HepG2 (cell line): ENCODE results near the gene MYH7B. TPM values are rescaled to one million over a fixed set of nuclear protein-coding genes. Genes with fewer than 3 reads are reported as not detected.
A peak's percentile ranks its signal among the peaks of the same experiment; 100 is the strongest.

Source experiments
- ATAC-seq: fragments of 200-7000 bp; cut with Tn5 transposase; 3 replicates; pipeline ENCODE4 v1.9.1; 2020; ENCODE audit warnings: mild to moderate bottlenecking, moderate library complexity
- BruUV-seq: library from RNA; stranded (reverse); fragments of 400-500 nt; replicated peaks from 2 replicates; lab custom pipeline; 2021; lab: Mats Ljungman, UMichigan
- CTCF ChIA-PET: fragments of 300-600 bp; formaldehyde crosslinking; extraction: SDS; loops from one replicate; lab custom pipeline; 2021; ENCODE audit warnings: low total read pairs, inconsistent platforms, low intra/inter-chr PET ratio; lab: Yijun Ruan, JAX
- POLR2A ChIA-PET: fragments of 350-600 bp; sonication (Branson Sonifier 250); formaldehyde crosslinking; loops from one replicate; lab custom pipeline; 2020; ENCODE audit warnings: antibody characterized with exemption, inconsistent platforms; lab: Yijun Ruan, JAX
- DNase-seq: peaks from one replicate; pipeline ENCODE4 v3.0.0-alpha.2; 2015; ENCODE audit warnings: low spot score
- FAIRE-seq: peaks from 3 replicates; lab custom pipeline; 2011; peaks lifted over from hg19 to GRCh38; lab: Jason Lieb, UNC
- H2AFZ ChIP-seq: one replicate; pipeline ENCODE4 v1.6.1; 2011; ENCODE audit warnings: low read length, inconsistent platforms
- H3K27ac ChIP-seq: fragments of 300-600 bp; 3 replicates; pipeline ENCODE4 v1.8.0; 2011; ENCODE audit warnings: mixed run types, mild to moderate bottlenecking, mixed read lengths, low read length, inconsistent platforms; ENCODE audit not compliant: insufficient read depth; ENCODE audit errors: extremely low read length
- H3K27me3 ChIP-seq, 2 experiments: fragments of 200-600 bp in 1 of 2; 2 replicates in 1 of 2; 3 replicates in 1 of 2; pipeline versions ENCODE4 v1.6.0 to v1.8.0; 2011; ENCODE audit warnings: low read length in 2 of 2, mild to moderate bottlenecking in 2 of 2, moderate library complexity in 2 of 2, inconsistent platforms in 1 of 2; ENCODE audit not compliant: insufficient read depth in 2 of 2, control insufficient read depth in 1 of 2
- H3K36me3 ChIP-seq, 2 experiments: fragments of 200-600 bp in 1 of 2; replicated peaks in 1 of 2; 2 replicates in 1 of 2; 3 replicates in 1 of 2; pipeline versions ENCODE4 v1.5.1 to v1.8.0; 2011; ENCODE audit warnings: low read length in 2 of 2, inconsistent platforms in 1 of 2; ENCODE audit not compliant: insufficient read depth in 2 of 2, control insufficient read depth in 1 of 2
- H3K4me1 ChIP-seq: 2 replicates; pipeline ENCODE4 v1.5.1; 2012; ENCODE audit warnings: low read length, inconsistent platforms; ENCODE audit not compliant: insufficient read depth
- H3K4me2 ChIP-seq: 2 replicates; pipeline ENCODE4 v1.6.0; 2011; ENCODE audit warnings: low read depth, low read length, inconsistent platforms
- H3K4me3 ChIP-seq, 3 experiments: fragments of 200-600 bp in 1 of 3; sonication (generic), shearing (Covaris generic) in 1 of 3; replicated peaks in 1 of 3; 2 replicates each; pipeline ENCODE4 v1.5.1; 2011 to 2016; ENCODE audit warnings: low read length in 3 of 3, inconsistent platforms in 2 of 3, low read depth in 2 of 3, mild to moderate bottlenecking in 2 of 3, control low read depth in 1 of 3, mixed read lengths in 1 of 3; ENCODE audit not compliant: insufficient read depth in 1 of 3
- H3K79me2 ChIP-seq: one replicate; pipeline ENCODE4 v1.6.1; 2011; ENCODE audit warnings: low read length, inconsistent platforms; ENCODE audit not compliant: insufficient read depth
- H3K9ac ChIP-seq: 2 replicates; pipeline ENCODE4 v1.6.0; 2011; ENCODE audit warnings: mild to moderate bottlenecking, low read depth, low read length, inconsistent platforms; ENCODE audit not compliant: insufficient read depth
- H3K9me3 ChIP-seq: 2 replicates; pipeline ENCODE4 v1.5.1; 2012; ENCODE audit warnings: mild to moderate bottlenecking, low read length
- H4K20me1 ChIP-seq: 2 replicates; pipeline ENCODE4 v1.6.0; 2011; ENCODE audit warnings: inconsistent platforms, mild to moderate bottlenecking, low read length, moderate library complexity; ENCODE audit not compliant: insufficient read depth
- DPF2 ChIP-seq: sonication (generic); formaldehyde crosslinking; IDR thresholded peaks from 2 replicates; pipeline ENCODE4 v1.4.0; 2020; ENCODE audit warnings: mild to moderate bottlenecking, low read depth, missing genetic modification reagents, borderline replicate concordance
- HNRNPL ChIP-seq: fragments of 200-400 bp; formaldehyde crosslinking; IDR thresholded peaks from 2 replicates; pipeline ENCODE4 v1.6.1; 2017; ENCODE audit warnings: mild to moderate bottlenecking, low read depth, low read length
- HNRNPLL ChIP-seq: fragments of 200-400 bp; formaldehyde crosslinking; IDR thresholded peaks from 2 replicates; pipeline ENCODE4 v1.6.1; 2017; ENCODE audit warnings: mild to moderate bottlenecking, low read depth, low read length; ENCODE audit not compliant: poor library complexity, severe bottlenecking
- HOXA3 ChIP-seq: sonication (generic); formaldehyde crosslinking; IDR thresholded peaks from 2 replicates; pipeline ENCODE4 v1.5.0; 2020; ENCODE audit warnings: missing genetic modification reagents
- ONECUT2 ChIP-seq: sonication (generic); formaldehyde crosslinking; IDR thresholded peaks from 2 replicates; pipeline ENCODE4 v1.4.0; 2020; ENCODE audit warnings: missing genetic modification reagents
- PCBP1 ChIP-seq: fragments of 200-400 bp; formaldehyde crosslinking; IDR thresholded peaks from 2 replicates; pipeline ENCODE4 v1.6.1; 2017; ENCODE audit warnings: mild to moderate bottlenecking, low read depth, low read length, borderline replicate concordance
- TSC22D2 ChIP-seq: sonication (generic); formaldehyde crosslinking; IDR thresholded peaks from 2 replicates; pipeline ENCODE4 v1.5.1; 2020; ENCODE audit warnings: missing genetic modification reagents, mild to moderate bottlenecking, borderline replicate concordance
- ZBTB38 ChIP-seq: sonication (generic); formaldehyde crosslinking; IDR thresholded peaks from 2 replicates; pipeline ENCODE4 v1.5.1; 2020; ENCODE audit warnings: mild to moderate bottlenecking, missing genetic modification reagents
- ZFP36L2 ChIP-seq: sonication (generic); formaldehyde crosslinking; IDR thresholded peaks from 2 replicates; pipeline ENCODE4 v1.4.0; 2020; ENCODE audit warnings: missing genetic modification reagents
- ZNF296 ChIP-seq: sonication (generic); formaldehyde crosslinking; conservative IDR thresholded peaks from 2 replicates; pipeline ENCODE4 v1.5.0; 2020; ENCODE audit warnings: mild to moderate bottlenecking, missing genetic modification reagents
- ZNF746 ChIP-seq: sonication (generic); formaldehyde crosslinking; IDR thresholded peaks from 2 replicates; pipeline ENCODE4 v1.8.0; 2022; ENCODE audit warnings: mild to moderate bottlenecking, missing genetic modification reagents
- ZNF773 ChIP-seq: sonication (generic); formaldehyde crosslinking; IDR thresholded peaks from 2 replicates; pipeline ENCODE4 v1.4.0; 2020; ENCODE audit warnings: missing genetic modification reagents, borderline replicate concordance
- ZNF879 ChIP-seq: sonication (generic); formaldehyde crosslinking; IDR thresholded peaks from 2 replicates; pipeline ENCODE4 v1.8.1; 2023; ENCODE audit warnings: missing genetic modification reagents
- WGBS: methylation state at CpG from one replicate; pipeline ENCODE4 v1.1.6; 2017; ENCODE audit warnings: low lambda C conversion rate; 5-methylcytosine and 5-hydroxymethylcytosine counted together
- in situ Hi-C: cut with HindIII; loops from 2 replicates; pipeline ENCODE4 v1.10.0; 2017; ENCODE audit warnings: low pct_unique_long_range_greater_than_20kb; ENCODE audit not compliant: extremely low pct_ligation_motif_present
- intact Hi-C: fragments of 100-400 bp; cut with micrococcal nuclease; formaldehyde crosslinking; loops from one replicate; pipeline ENCODE4 v1.10.0; 2022; ENCODE audit not compliant: unreplicated experiment
- polyA plus RNA-seq, 8 experiments: library from polyadenylated mRNA; depleted of rRNA in 3 of 8; stranded (reverse) in 7 of 8; unstranded in 1 of 8; fragments of >200 nt; fragmentation: Illumina TruSeq in 4 of 8; extraction: Trizol in 4 of 8; gene quantifications; 2 replicates each; pipeline versions ENCODE4 v1.2.1 to v1.2.3, GENCODE V29; 2011 to 2016; ENCODE audit warnings: low read depth in 4 of 8, missing spikeins in 1 of 8, mixed read lengths in 1 of 8; ENCODE audit not compliant: insufficient read depth in 1 of 8
- total RNA-seq, 5 experiments: library from RNA; depleted of rRNA; stranded (reverse); fragments of >200 nt; fragmentation: Illumina TruSeq; extraction: Trizol; gene quantifications; 2 replicates each; pipeline ENCODE4 v1.2.3, GENCODE V29; 2016; ENCODE audit warnings: low read depth in 1 of 5
- TF ChIP-seq, protein P1 (sequence below): sonication (generic); formaldehyde crosslinking; conservative IDR thresholded peaks from 2 replicates; pipeline ENCODE4 v1.4.0; 2020; ENCODE audit warnings: missing genetic modification reagents
- TF ChIP-seq, protein P2 (sequence below): sonication (generic); formaldehyde crosslinking; IDR thresholded peaks from 2 replicates; pipeline ENCODE4 v1.4.0; 2020; ENCODE audit warnings: missing genetic modification reagents
- TF ChIP-seq, protein P3 (sequence below): sonication (generic); formaldehyde crosslinking; IDR thresholded peaks from 2 replicates; pipeline ENCODE4 v1.4.0; 2020; ENCODE audit warnings: mild to moderate bottlenecking, low read depth, missing genetic modification reagents
- TF ChIP-seq, protein P4 (sequence below): sonication (generic); formaldehyde crosslinking; conservative IDR thresholded peaks from 2 replicates; pipeline ENCODE4 v1.8.0; 2022; ENCODE audit warnings: mild to moderate bottlenecking, moderate library complexity, missing genetic modification reagents
- TF ChIP-seq, protein P5 (sequence below): sonication (generic); formaldehyde crosslinking; IDR thresholded peaks from 2 replicates; pipeline ENCODE4 v1.5.0; 2020; ENCODE audit warnings: missing genetic modification reagents

The MYH7B gene
- total and polyA plus RNA-seq, 2 of the 13 experiments (the other 11 are each of a cell fraction or from before 2014, with no cell fraction given) = 0.05 to 0.20 TPM

DNA sequence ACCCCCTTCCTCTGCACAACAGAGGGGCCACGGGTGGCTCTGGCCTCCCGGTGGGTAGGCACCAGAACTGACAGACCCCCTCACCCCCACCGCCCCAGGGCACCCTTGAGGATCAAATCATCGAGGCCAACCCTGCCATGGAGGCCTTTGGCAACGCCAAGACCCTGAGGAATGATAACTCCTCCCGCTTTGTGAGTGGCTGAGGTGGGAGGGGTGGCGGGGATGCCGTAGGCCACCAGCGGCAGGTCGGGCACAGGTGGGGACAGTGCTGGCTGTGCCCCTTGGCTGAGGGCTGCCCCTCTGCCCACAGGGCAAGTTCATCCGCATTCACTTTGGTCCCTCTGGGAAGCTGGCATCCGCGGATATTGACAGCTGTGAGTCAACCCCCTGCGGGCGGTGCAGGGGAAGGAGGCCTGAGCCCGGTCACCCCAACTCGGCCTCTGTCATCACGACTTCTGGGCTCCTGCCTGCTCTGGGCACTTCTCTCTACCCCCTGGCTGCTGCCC lies 29.1 kb downstream of the MYH7B start:
- Histone ChIP-seq H4K20me1 (no peaks in the 10 kb centered on the region), H3K4me1 (peaks cover 20% of the 10 kb centered on the region), H3K9me3 (no peaks in the 10 kb centered on the region), H3K27me3 (peaks cover 28 to 43% of the 10 kb centered on the region in 2 experiments), H3K9ac (no peak overlapping the region), H3K4me3 (no peak overlapping the region), H3K36me3 (no peaks in the 10 kb centered on the region), H3K27ac (no peak overlapping the region), H3K4me2 (no peak overlapping the region), H2AFZ (no peak overlapping the region), H3K79me2 (no peaks in the 10 kb centered on the region)
- CTCF ChIA-PET = no interaction called here
- FAIRE-seq (no peak), DNase-seq (no peak), ATAC-seq (no peak)
- WGBS = 33% methylated on average over 10 of the region's 18 CpGs
- intact Hi-C loops (no loop called here), in situ Hi-C loops (no loop called here)
- no TSS peak for BruUV-seq
- POLR2A ChIA-PET = no interaction called here
- TF ChIP-seq, protein P1, sequence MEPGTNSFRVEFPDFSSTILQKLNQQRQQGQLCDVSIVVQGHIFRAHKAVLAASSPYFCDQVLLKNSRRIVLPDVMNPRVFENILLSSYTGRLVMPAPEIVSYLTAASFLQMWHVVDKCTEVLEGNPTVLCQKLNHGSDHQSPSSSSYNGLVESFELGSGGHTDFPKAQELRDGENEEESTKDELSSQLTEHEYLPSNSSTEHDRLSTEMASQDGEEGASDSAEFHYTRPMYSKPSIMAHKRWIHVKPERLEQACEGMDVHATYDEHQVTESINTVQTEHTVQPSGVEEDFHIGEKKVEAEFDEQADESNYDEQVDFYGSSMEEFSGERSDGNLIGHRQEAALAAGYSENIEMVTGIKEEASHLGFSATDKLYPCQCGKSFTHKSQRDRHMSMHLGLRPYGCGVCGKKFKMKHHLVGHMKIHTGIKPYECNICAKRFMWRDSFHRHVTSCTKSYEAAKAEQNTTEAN = no peak
- TF ChIP-seq TSC22D2 (CRISPR knock-in tag) (no peak), ZNF879 (CRISPR knock-in tag) (no peak), HNRNPL (0 out of 2 replicates have a peak, but pooled peaks have one; percentile 54), HNRNPLL (peak; percentile 18), ZNF296 (CRISPR knock-in tag) (no peak), ZNF746 (CRISPR knock-in tag) (no peak), PCBP1 (0 out of 2 replicates have a peak, but pooled peaks have one; percentile 52), ZFP36L2 (CRISPR knock-in tag) (no peak), DPF2 (CRISPR knock-in tag) (no peak), ONECUT2 (CRISPR knock-in tag) (no peak), ZBTB38 (CRISPR knock-in tag) (0 out of 2 replicates have a peak, but pooled peaks have one; percentile 20), HOXA3 (CRISPR knock-in tag) (no peak), ZNF773 (CRISPR knock-in tag) (no peak)
- TF ChIP-seq, protein P2, sequence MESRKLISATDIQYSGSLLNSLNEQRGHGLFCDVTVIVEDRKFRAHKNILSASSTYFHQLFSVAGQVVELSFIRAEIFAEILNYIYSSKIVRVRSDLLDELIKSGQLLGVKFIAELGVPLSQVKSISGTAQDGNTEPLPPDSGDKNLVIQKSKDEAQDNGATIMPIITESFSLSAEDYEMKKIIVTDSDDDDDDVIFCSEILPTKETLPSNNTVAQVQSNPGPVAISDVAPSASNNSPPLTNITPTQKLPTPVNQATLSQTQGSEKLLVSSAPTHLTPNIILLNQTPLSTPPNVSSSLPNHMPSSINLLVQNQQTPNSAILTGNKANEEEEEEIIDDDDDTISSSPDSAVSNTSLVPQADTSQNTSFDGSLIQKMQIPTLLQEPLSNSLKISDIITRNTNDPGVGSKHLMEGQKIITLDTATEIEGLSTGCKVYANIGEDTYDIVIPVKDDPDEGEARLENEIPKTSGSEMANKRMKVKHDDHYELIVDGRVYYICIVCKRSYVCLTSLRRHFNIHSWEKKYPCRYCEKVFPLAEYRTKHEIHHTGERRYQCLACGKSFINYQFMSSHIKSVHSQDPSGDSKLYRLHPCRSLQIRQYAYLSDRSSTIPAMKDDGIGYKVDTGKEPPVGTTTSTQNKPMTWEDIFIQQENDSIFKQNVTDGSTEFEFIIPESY = peak; percentile 41; the same call in 1 of the 2 replicates
- TF ChIP-seq, protein P3, sequence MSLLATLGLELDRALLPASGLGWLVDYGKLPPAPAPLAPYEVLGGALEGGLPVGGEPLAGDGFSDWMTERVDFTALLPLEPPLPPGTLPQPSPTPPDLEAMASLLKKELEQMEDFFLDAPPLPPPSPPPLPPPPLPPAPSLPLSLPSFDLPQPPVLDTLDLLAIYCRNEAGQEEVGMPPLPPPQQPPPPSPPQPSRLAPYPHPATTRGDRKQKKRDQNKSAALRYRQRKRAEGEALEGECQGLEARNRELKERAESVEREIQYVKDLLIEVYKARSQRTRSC (CRISPR knock-in tag) = no peak
- TF ChIP-seq, protein P4, sequence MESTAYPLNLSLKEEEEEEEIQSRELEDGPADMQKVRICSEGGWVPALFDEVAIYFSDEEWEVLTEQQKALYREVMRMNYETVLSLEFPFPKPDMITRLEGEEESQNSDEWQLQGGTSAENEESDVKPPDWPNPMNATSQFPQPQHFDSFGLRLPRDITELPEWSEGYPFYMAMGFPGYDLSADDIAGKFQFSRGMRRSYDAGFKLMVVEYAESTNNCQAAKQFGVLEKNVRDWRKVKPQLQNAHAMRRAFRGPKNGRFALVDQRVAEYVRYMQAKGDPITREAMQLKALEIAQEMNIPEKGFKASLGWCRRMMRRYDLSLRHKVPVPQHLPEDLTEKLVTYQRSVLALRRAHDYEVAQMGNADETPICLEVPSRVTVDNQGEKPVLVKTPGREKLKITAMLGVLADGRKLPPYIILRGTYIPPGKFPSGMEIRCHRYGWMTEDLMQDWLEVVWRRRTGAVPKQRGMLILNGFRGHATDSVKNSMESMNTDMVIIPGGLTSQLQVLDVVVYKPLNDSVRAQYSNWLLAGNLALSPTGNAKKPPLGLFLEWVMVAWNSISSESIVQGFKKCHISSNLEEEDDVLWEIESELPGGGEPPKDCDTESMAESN = no peak
- TF ChIP-seq, protein P5, sequence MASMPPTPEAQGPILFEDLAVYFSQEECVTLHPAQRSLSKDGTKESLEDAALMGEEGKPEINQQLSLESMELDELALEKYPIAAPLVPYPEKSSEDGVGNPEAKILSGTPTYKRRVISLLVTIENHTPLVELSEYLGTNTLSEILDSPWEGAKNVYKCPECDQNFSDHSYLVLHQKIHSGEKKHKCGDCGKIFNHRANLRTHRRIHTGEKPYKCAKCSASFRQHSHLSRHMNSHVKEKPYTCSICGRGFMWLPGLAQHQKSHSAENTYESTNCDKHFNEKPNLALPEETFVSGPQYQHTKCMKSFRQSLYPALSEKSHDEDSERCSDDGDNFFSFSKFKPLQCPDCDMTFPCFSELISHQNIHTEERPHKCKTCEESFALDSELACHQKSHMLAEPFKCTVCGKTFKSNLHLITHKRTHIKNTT (CRISPR knock-in tag) = no peak
